HEK293 (cell line): ENCODE data around the gene TNIP1.
A peak's percentile ranks its signal among the peaks of the same experiment; 100 is the strongest.

Experiments used
- CTCF ChIA-PET: fragments of 350-600 bp; formaldehyde crosslinking; extraction: SDS; loops from one replicate; lab custom pipeline; 2021; ENCODE audit warnings: antibody characterized with exemption; lab: Yijun Ruan, JAX
- POLR2A ChIA-PET: fragments of 300-600 bp; formaldehyde crosslinking; extraction: SDS; loops from one replicate; lab custom pipeline; 2020; ENCODE audit warnings: antibody characterized with exemption, inconsistent platforms; lab: Yijun Ruan, JAX
- H3K27ac ChIP-seq: fragments of 200-500 bp; sonication (Bioruptor generic); 2 replicates; pipeline ENCODE4 v1.5.1; 2014; ENCODE audit warnings: low read depth, low read length, control low read depth, inconsistent platforms; ENCODE audit errors: extremely low read depth
- H3K36me3 ChIP-seq, 2 experiments: fragments of 200-500 bp in 1 of 2; sonication (Bioruptor generic) in 1 of 2; 1 replicate in 1 of 2; 2 replicates in 1 of 2; pipeline ENCODE4 v1.5.1; 2014 to 2017; ENCODE audit warnings: inconsistent platforms in 2 of 2, low read length in 2 of 2; ENCODE audit not compliant: control insufficient read depth in 2 of 2, insufficient read depth in 1 of 2
- H3K4me1 ChIP-seq: fragments of 200-500 bp; sonication (Bioruptor generic); 2 replicates; pipeline ENCODE4 v1.5.1; 2014; ENCODE audit warnings: mild to moderate bottlenecking, low read length, inconsistent platforms; ENCODE audit not compliant: control insufficient read depth, insufficient read depth
- H3K4me3 ChIP-seq: 2 replicates; pipeline ENCODE4 v1.5.1; 2011; ENCODE audit warnings: low read depth, mild to moderate bottlenecking, control low read depth, low read length, moderate library complexity
- H3K9me3 ChIP-seq: fragments of 200-500 bp; sonication (Bioruptor generic); 2 replicates; pipeline ENCODE4 v1.5.1; 2014; ENCODE audit warnings: low read depth, low read length, inconsistent platforms; ENCODE audit not compliant: control insufficient read depth, insufficient read depth
- GLI4 ChIP-seq: fragments of 450-650 bp; formaldehyde crosslinking; IDR thresholded peaks from 2 replicates; pipeline ENCODE4 v1.5.1; 2016; ENCODE audit warnings: missing biosample characterization, missing genetic modification characterization
- HIC1 ChIP-seq: fragments of 450-650 bp; formaldehyde crosslinking; IDR thresholded peaks from 2 replicates; pipeline ENCODE4 v1.5.1; 2016; ENCODE audit warnings: missing biosample characterization, missing genetic modification characterization
- SP3 ChIP-seq: fragments of 450-650 bp; formaldehyde crosslinking; IDR thresholded peaks from 2 replicates; pipeline ENCODE4 v1.5.1; 2016; ENCODE audit warnings: missing biosample characterization, missing genetic modification characterization
- ZBTB21 ChIP-seq: fragments of 450-650 bp; formaldehyde crosslinking; IDR thresholded peaks from 2 replicates; pipeline ENCODE4 v1.5.1; 2017; ENCODE audit warnings: missing biosample characterization, missing genetic modification characterization
- ZFP41 ChIP-seq: fragments of 450-650 bp; formaldehyde crosslinking; IDR thresholded peaks from 2 replicates; pipeline ENCODE4 v1.5.1; 2016; ENCODE audit warnings: missing biosample characterization, missing genetic modification characterization, borderline replicate concordance
- ZNF24 ChIP-seq: fragments of 450-650 bp; formaldehyde crosslinking; IDR thresholded peaks from 2 replicates; pipeline ENCODE4 v1.5.1; 2016; ENCODE audit warnings: missing biosample characterization, missing genetic modification characterization
- ZNF274 ChIP-seq, 2 experiments: fragments of 200-500 bp in 1 of 2; fragments of 450-650 bp in 1 of 2; sonication (Bioruptor generic) in 1 of 2; formaldehyde crosslinking in 1 of 2; IDR thresholded peaks; 2 replicates each; pipeline versions ENCODE4 v1.5.1 to v1.6.1; 2014 to 2016; ENCODE audit warnings: borderline replicate concordance in 1 of 2, inconsistent platforms in 1 of 2, low read length in 1 of 2, missing biosample characterization in 1 of 2, missing genetic modification characterization in 1 of 2
- ZNF391 ChIP-seq: fragments of 450-650 bp; formaldehyde crosslinking; IDR thresholded peaks from 2 replicates; pipeline ENCODE4 v1.5.1; 2016; ENCODE audit warnings: low read depth, missing biosample characterization, missing genetic modification characterization, borderline replicate concordance
- ZNF639 ChIP-seq: fragments of 450-650 bp; formaldehyde crosslinking; IDR thresholded peaks from 2 replicates; pipeline ENCODE4 v1.5.1; 2016; ENCODE audit warnings: missing biosample characterization, missing genetic modification characterization
- ZNF654 ChIP-seq: fragments of 450-650 bp; formaldehyde crosslinking; IDR thresholded peaks from 2 replicates; pipeline ENCODE4 v1.5.1; 2016; ENCODE audit warnings: low read depth, missing biosample characterization, missing genetic modification characterization
- ZNF658 ChIP-seq: fragments of 450-650 bp; formaldehyde crosslinking; IDR thresholded peaks from 2 replicates; pipeline ENCODE4; 2016; ENCODE audit warnings: missing biosample characterization, missing genetic modification characterization
- ZNF677 ChIP-seq: fragments of 450-650 bp; IDR thresholded peaks from 2 replicates; pipeline ENCODE4 v1.5.0; 2018; ENCODE audit warnings: missing biosample characterization, mild to moderate bottlenecking, missing genetic modification characterization, moderate library complexity
- ZSCAN5A ChIP-seq: fragments of 450-650 bp; formaldehyde crosslinking; IDR thresholded peaks from 2 replicates; pipeline ENCODE4 v1.5.1; 2016; ENCODE audit warnings: missing biosample characterization, missing genetic modification characterization
- TF ChIP-seq, protein P1 (sequence below): fragments of 450-650 bp; IDR thresholded peaks from 2 replicates; pipeline ENCODE4 v1.5.1; 2018; ENCODE audit warnings: missing biosample characterization, mild to moderate bottlenecking, missing genetic modification characterization
- TF ChIP-seq, protein P2 (sequence below): fragments of 450-650 bp; formaldehyde crosslinking; IDR thresholded peaks from 2 replicates; pipeline ENCODE4 v1.5.1; 2016; ENCODE audit warnings: missing biosample characterization, missing genetic modification characterization
- TF ChIP-seq, protein P3 (sequence below): fragments of 450-650 bp; formaldehyde crosslinking; IDR thresholded peaks from 2 replicates; pipeline ENCODE4 v1.5.0; 2017; ENCODE audit warnings: missing biosample characterization, missing genetic modification characterization, borderline replicate concordance
- TF ChIP-seq, protein P4 (sequence below): fragments of 450-650 bp; formaldehyde crosslinking; IDR thresholded peaks from 2 replicates; pipeline ENCODE4; 2016; ENCODE audit warnings: missing biosample characterization, missing genetic modification characterization

The TNIP1 gene

GRCh38 chr5:151034422-151035379 is 46.1 kb downstream of the TNIP1 start:
- CTCF ChIA-PET = interaction anchor here (0.8 to 2.2 kb wide), 4 partner anchors 13 to 476 kb away, joined by 3 to 9 read pairs (median 3); no protein-coding TSS in a partner anchor
- Histone ChIP-seq H3K4me3 (no peak overlapping the region), H3K27ac (no peak overlapping the region), H3K9me3 (no peaks in the 10 kb centered on the region), H3K4me1 (0 out of 2 replicates have a peak, but pooled peaks cover 3% of the 10 kb centered on the region), H3K36me3 (peaks cover 5 to 89% of the 10 kb centered on the region in 2 experiments; a peak in 2 of 3 replicates)
- TF ChIP-seq, protein P1, sequence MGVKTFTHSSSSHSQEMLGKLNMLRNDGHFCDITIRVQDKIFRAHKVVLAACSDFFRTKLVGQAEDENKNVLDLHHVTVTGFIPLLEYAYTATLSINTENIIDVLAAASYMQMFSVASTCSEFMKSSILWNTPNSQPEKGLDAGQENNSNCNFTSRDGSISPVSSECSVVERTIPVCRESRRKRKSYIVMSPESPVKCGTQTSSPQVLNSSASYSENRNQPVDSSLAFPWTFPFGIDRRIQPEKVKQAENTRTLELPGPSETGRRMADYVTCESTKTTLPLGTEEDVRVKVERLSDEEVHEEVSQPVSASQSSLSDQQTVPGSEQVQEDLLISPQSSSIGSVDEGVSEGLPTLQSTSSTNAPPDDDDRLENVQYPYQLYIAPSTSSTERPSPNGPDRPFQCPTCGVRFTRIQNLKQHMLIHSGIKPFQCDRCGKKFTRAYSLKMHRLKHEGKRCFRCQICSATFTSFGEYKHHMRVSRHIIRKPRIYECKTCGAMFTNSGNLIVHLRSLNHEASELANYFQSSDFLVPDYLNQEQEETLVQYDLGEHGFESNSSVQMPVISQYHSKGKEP = no peak
- TF ChIP-seq ZNF639 (tag by site-specific recombination) (no peak), ZNF391 (tag by site-specific recombination) (no peak), ZBTB21 (tag by site-specific recombination) (no peak), HIC1 (tag by site-specific recombination) (peak; percentile 80), GLI4 (tag by site-specific recombination) (peak; percentile 98)
- TF ChIP-seq, protein P2, sequence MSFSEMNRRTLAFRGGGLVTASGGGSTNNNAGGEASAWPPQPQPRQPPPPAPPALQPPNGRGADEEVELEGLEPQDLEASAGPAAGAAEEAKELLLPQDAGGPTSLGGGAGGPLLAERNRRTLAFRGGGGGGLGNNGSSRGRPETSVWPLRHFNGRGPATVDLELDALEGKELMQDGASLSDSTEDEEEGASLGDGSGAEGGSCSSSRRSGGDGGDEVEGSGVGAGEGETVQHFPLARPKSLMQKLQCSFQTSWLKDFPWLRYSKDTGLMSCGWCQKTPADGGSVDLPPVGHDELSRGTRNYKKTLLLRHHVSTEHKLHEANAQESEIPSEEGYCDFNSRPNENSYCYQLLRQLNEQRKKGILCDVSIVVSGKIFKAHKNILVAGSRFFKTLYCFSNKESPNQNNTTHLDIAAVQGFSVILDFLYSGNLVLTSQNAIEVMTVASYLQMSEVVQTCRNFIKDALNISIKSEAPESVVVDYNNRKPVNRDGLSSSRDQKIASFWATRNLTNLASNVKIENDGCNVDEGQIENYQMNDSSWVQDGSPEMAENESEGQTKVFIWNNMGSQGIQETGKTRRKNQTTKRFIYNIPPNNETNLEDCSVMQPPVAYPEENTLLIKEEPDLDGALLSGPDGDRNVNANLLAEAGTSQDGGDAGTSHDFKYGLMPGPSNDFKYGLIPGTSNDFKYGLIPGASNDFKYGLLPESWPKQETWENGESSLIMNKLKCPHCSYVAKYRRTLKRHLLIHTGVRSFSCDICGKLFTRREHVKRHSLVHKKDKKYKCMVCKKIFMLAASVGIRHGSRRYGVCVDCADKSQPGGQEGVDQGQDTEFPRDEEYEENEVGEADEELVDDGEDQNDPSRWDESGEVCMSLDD = no peak
- TF ChIP-seq, protein P3, sequence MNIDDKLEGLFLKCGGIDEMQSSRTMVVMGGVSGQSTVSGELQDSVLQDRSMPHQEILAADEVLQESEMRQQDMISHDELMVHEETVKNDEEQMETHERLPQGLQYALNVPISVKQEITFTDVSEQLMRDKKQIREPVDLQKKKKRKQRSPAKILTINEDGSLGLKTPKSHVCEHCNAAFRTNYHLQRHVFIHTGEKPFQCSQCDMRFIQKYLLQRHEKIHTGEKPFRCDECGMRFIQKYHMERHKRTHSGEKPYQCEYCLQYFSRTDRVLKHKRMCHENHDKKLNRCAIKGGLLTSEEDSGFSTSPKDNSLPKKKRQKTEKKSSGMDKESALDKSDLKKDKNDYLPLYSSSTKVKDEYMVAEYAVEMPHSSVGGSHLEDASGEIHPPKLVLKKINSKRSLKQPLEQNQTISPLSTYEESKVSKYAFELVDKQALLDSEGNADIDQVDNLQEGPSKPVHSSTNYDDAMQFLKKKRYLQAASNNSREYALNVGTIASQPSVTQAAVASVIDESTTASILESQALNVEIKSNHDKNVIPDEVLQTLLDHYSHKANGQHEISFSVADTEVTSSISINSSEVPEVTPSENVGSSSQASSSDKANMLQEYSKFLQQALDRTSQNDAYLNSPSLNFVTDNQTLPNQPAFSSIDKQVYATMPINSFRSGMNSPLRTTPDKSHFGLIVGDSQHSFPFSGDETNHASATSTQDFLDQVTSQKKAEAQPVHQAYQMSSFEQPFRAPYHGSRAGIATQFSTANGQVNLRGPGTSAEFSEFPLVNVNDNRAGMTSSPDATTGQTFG (tag by site-specific recombination) = no peak
- POLR2A ChIA-PET = no interaction called here

DNA sequence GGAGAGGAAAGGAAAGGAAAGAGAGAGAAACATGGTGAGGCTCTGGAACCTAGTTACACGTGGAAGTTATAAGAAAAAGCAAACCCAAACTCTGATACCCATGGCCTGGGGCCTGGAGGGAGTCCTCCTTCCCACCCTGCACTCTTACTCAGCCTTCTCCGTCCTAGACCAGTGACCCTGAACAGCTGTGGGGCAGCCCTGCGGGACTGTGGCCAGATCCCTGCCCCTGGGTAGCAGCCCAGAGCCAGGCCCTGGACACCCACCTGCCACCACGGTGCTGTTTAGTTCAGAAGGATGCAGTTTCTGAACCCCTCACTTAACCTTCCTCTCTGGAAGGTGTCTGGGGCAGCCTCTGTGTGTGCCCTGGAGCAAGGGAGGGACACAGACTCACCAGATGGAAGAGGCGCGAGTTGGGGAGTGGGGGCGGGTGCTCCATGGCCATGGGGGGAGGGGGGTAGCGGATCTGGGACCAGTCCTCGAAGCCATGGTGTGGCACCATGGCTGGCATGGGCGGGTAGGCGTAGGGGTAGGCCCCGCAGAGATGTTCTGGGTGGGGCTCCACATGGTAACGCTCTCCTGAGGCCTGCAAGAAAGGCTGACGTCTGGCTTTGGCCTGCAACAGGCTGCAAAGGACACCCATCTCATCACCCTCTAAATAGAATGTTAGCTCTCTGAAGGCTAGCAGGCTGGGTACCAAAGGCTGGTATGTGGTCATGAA is 47.5 kb downstream of the TNIP1 start:
- H3K4me1 ChIP-seq = 0 out of 2 replicates have a peak, but pooled peaks cover 3% of the 10 kb centered on the region
- POLR2A ChIA-PET = no interaction called here
- CTCF ChIA-PET = no interaction called here
- no peaks in the 10 kb centered on the region for H3K9me3 ChIP-seq
- H3K36me3 ChIP-seq = peaks cover 5 to 84% of the 10 kb centered on the region in 2 experiments; a peak in 2 of 3 replicates
- no peak overlapping the region for H3K4me3 ChIP-seq
- H3K27ac ChIP-seq = no peak overlapping the region
- TF ChIP-seq ZNF654 (tag by site-specific recombination) (no peak), ZSCAN5A (tag by site-specific recombination) (no peak), ZNF274 (IDR thresholded peaks at IDR 0.05; ENCODE audit: low read length) (no peak), ZNF274 (tag by site-specific recombination; IDR thresholded peaks at IDR 0.05; ENCODE audit: borderline replicate concordance) (no peak), ZNF24 (tag by site-specific recombination) (no peak), ZFP41 (tag by site-specific recombination) (no peak), ZNF677 (no peak), ZNF658 (tag by site-specific recombination) (no peak), SP3 (tag by site-specific recombination) (no peak)
- TF ChIP-seq, protein P4, sequence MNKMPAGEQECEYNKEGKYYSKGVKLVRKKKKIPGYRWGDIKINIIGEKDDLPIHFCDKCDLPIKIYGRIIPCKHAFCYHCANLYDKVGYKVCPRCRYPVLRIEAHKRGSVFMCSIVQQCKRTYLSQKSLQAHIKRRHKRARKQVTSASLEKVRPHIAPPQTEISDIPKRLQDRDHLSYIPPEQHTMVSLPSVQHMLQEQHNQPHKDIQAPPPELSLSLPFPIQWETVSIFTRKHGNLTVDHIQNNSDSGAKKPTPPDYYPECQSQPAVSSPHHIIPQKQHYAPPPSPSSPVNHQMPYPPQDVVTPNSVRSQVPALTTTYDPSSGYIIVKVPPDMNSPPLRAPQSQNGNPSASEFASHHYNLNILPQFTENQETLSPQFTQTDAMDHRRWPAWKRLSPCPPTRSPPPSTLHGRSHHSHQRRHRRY = no peak
